Stimulated activated CD8-positive, alpha-beta memory T cell treated with anti-CD3 and anti-CD28 coated beads, Interleukin-12 subunit alpha, Interleukin-12 subunit beta, amount 100 ng/mL, for 24 hours (primary cell): ENCODE measurements around the gene LRTM2.

ENCODE experiments used
- DNase-seq: peaks from one replicate; pipeline ENCODE4 v3.0.0-alpha.2; 2020; ENCODE audit errors: extremely low read depth

The LRTM2 gene

DNA sequence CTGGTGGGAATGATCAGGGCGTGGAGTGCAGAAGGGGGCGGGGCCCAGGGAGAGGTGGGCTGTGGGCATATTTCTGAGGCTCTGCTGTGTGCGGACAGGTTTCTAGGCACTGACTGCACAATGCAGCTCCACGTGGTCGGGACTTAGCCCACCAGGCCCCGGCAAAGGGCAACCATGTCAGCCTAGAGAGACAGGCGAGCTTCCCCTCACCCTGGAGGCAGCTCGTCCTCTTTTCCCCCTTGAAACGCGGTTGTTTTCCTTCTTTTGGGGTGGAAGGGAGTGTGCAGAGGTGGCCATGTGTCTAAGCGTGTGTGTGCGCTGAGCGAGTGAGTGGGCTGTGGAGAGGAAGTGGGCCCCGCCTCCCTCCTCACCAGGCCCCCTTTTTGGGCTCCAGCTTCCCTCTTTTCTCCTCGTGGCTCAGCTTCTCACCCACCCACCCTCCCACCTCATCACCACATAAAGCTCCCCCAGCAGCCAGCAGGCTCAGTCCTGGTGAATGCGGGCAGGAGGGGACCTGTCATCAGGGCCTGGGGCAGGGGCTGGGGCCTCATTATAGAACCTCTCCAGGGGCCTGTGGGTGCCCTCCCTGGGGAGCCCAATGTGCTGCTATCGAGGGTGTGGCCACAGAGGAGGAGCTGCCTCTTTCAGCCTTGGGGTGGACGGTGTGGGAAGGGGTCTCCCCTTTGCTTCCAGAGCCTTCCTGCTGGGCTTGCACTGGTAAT is 22.0 kb downstream of the LRTM2 start:
- no peak for DNase-seq

- no peak for DNase-seq
These were observed 22.7 kb downstream of the LRTM2 start for GRCh38 chr12:1842905-1843640.

DNA sequence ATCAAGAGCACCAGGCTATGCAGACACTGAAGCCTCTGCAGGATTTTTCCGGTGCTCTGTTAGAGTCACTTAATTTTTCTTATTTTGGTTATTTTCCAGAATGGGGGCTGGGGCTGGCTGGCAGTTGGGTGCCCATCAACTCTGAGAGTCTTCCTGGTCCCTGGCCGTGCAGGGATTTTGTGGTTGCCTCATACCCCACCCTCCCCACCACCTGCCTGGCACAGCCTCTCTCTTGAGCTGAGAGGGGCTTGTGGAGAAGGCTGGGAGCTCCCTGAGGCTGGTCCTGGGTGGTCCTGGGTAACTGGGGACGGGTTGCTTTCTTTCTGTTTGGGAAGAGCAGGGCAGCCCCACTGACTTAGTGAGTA is 23.3 kb downstream of the LRTM2 start:
- DNase-seq, result no peak

GRCh38 chr12:1844223-1844622 is 23.9 kb downstream of the LRTM2 start:
- DNase-seq, result no peak

DNA sequence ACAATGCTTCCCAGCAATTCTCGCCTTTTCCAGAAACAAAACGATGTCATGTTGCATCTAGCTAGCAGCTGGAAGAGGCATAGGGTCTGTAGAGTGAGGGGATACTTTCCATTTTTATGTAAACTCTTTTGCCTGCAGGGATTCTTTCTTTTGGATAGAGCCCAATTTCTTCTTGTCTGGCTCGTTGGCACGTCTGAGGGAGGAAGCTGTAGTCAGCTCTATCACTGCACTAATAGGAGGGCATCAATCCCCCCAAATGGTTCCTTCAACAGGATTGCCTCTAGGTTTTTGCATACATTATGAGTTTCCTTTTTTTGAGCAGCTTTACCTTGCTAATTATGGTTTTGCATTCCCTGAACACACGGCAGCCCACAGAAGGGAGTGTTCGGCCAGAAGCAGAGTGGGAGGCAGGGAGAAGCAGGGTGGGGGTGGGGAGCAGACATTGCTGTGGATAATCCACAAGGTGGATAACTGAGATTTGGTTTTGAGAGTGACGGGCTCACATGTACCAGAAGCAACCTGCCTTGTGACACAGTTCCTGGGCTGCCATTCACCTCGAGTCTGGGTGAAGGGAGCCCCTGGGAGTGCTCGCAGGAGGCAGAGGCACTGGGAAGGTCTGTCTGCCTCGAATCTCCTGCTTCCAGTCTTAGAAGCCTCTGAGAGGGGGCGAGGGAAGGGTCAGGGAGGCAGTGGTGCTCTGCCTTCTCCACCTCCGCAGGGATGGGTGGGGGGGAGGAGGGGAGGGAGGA is 24.5 kb downstream of the LRTM2 start:
- DNase-seq, result no peak

DNA sequence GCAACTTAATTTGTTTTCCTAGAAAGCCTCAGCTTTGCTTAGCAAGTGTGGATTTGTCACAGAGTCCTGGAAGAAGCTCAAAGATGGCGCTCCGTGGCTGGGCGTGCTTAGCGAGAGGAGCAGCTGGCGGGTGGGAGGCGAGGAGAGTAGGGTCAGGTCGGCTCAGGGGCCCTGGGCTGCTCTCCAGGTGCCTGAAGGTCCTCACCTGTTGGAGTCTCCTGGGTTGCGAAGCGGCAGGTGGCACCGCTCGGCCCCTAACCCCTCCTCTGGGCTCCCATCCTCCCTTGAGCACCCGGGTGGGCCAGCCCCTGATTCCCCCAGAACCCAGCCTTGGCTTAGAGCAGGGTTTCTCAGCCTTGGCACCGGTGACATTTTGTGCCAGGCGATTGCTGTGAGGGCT is 25.1 kb downstream of the LRTM2 start:
- DNase-seq, result no peak

- DNase-seq, result no peak
These were observed 25.5 kb downstream of the LRTM2 start for GRCh38 chr12:1845886-1846285.

DNA sequence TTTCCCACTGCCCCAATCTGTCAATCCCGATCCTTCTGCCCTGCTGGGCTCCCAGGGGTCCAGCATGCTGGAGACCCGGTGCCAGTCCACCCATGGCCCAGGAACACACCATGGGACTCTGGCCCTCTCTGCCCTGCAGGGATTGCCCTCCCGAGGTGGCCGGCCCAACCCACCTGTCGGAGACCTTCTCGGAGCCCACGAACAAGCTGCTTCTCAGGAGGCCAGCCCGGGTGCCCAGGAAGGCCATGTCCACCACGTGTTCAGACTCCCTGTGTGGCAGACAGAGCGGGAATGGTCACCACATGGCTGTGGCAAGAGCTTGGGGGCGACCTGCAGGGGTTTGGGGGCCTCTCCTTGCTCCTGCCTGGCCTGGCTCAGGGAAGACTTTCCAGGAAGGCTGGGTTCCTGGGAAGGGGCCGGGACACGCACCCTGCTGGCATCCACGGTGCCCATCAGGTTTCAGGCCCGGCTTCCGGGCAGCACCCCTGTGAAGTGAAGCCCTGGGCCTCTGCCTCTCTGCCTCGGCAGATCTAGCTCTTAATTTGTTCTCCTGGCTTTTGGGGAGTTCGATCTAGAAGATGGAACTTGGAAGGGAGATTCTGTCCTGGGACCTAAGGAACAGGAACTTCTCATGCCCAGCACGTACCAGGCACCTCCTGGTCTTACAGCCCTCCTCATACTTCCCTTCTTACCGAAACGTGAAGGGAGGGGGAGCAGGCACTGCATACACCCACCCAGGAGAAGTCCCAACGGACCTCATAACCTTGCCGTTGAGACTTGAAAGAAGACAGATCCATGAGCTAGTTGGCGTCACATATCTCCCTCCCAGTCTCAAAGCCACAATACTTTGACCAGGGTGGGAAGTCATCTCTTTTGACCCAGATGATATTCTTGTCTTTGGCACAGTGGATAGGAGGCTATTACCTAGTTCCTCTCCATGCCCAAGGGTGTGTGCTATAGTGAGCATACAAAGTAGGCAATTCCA is 26.3 kb downstream of the LRTM2 start:
- no peak for DNase-seq

- no peak for DNase-seq
These were observed 27.0 kb downstream of the LRTM2 start for GRCh38 chr12:1847411-1847810.

- DNase-seq, result no peak
These were observed 27.8 kb downstream of the LRTM2 start for GRCh38 chr12:1848146-1848545.

- DNase-seq, result no peak
These were observed 28.4 kb downstream of the LRTM2 start for GRCh38 chr12:1848745-1849144.

DNA sequence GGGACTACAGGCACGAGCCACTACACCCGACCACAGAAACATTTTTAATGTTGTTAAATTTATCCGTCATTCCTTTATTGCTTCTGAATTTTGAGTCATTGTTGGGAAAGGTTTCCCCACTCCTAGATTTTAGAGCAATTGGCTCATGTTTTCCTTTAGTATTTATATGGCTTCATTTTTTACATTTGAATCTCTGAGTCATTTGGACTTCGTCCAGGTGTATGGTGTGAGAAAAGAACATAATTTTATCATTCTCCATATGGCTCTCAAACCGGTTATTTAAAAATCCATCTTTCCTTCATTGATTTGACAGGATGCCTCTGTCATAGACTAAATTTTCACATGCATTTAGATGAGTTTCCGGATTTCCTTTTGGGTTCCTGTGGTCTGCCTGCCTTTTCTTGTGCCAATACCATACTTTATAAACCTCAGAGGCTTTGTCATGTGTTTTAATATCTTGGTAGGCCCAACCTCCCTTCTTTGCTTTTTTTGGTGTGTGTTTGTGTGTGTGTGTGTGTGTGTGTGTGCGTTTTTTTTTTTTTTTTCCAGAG is 30.9 kb downstream of the LRTM2 start:
- no peak for DNase-seq

GRCh38 chr12:1852076-1852475 is 31.7 kb downstream of the LRTM2 start:
- DNase-seq, result no peak

DNA sequence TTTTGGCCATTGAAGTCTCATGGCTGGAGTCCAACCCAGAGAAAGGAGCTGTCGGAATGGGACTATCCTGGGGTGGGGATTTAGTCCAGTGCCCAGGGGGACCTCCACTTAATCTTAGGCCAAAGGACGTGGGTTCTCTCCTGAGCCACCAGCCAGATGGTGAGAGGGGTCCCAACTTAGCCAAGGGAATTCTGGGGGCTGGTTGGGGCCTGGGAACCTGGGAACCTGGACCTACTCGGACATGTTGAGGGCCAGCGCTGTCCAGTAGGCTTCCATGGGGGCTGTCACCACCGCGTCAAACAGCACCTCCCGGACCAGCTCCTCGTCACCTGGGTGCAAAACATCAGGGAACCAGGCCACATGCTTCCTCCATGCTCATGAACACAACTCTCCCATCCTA is 33.4 kb downstream of the LRTM2 start:
- no peak for DNase-seq

GRCh38 chr12:1855241-1855640 is 34.9 kb downstream of the LRTM2 start:
- no peak for DNase-seq

DNA sequence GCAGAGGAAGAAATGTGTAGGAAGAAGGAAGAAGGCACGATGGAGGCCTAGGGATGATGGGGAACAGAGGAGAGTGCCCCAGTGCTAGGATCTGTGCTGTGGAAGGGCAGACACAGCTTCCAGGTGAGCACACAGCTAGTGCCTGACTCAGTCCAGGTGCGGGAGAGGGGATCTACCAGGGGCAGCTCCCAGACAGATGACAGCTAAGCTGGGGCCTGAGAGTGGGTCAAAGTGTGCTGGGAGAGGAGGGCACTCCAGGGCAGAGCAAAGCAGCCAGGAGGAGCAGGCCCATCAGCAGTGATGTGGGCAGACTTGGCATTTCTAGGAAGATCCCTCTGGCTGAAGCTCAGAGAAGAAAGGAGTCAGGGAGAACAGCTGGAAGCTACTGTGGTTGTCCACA is 36.7 kb downstream of the LRTM2 start:
- no peak for DNase-seq

DNA sequence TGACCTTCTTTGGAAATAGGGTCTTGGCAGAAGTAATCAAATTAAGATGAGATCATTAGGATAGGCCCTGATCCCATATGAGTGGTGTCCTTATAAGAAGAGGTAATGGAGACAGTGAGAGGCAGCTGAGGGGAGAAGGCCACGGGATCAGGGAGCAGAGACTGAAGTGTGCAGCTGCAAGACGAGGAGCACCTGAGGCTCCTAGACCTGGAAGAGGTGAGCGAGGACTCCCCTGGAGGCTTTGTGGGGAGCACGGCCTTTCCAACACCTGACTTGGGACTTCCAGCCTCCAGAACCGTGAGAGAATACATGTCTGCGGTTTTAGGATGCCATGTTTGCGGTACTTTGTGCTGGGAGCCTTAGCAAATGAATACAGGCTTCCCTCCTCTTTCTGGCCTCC is 37.5 kb downstream of the LRTM2 start:
- DNase-seq, result no peak

DNA sequence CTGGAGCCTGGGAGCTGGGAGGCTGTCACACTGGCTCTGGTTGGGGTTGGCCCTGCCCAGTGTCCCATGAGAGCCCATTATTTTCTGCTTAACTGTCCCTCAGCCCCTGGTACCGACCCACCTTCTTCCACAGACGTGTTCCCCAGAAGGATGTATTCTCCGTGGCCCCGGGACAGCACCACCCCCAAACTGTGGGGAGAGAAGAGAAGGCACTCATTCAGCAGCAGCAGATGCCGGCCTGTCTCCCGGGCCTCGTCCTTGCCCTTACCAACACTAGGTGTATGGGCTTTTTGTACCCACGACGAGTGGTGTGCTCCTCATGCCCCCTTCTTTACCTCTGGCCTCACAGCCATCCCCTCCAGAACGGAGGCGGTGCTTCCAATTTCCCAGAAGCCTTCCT is 38.1 kb downstream of the LRTM2 start:
- DNase-seq, result no peak

GRCh38 chr12:1859643-1860042 is 39.3 kb downstream of the LRTM2 start:
- DNase-seq, result no peak

GRCh38 chr12:1862973-1863372 is 42.6 kb downstream of the LRTM2 start:
- DNase-seq, result no peak

DNA sequence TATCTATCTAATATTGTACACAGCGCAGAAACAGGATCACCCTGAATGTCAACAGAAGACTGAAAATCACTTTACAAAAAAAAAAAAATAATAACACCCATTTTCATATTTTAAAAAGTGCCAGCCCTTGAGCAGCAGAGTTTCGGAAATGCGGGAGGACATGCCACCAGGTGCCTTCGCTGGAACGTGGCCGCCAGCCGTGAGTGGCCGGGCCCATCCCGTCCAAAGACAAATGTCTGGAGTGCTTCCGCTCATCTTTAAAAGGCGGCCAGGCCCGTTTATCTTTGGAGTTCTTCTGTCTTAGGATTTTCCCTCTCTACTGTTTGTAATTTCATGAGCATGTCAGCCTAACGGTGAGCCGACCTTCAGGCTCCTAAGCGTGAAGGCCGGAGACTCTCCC is 43.5 kb downstream of the LRTM2 start:
- DNase-seq, result no peak
